SK-N-SH (cell line): ENCODE data around the gene BCAN. TPM values are rescaled to one million over a fixed set of nuclear protein-coding genes. Genes with fewer than 3 reads are reported as not detected.

Experiments
- CTCF ChIA-PET: fragments of 300-600, 350-600 bp; formaldehyde crosslinking; extraction: SDS; loops from one replicate; lab custom pipeline; 2021; lab: Yijun Ruan, JAX
- POLR2A ChIA-PET: fragments of 350-600 bp; sonication (Branson Sonifier 250); formaldehyde crosslinking; extraction: SDS; loops from one replicate; lab custom pipeline; 2020; ENCODE audit warnings: antibody characterized with exemption, inconsistent platforms; lab: Yijun Ruan, JAX
- DNase-seq: peaks from one replicate; pipeline ENCODE4 v3.0.0; 2012
- H2AFZ ChIP-seq: fragments of 200-600 bp; sonication (generic); 2 replicates; pipeline ENCODE4 v1.8.1; 2016; ENCODE audit warnings: antibody characterized with exemption, mild to moderate bottlenecking, low read depth
- H3F3A ChIP-seq: fragments of 200-600 bp; sonication (generic); replicated peaks from 2 replicates; pipeline ENCODE3; 2016; ENCODE audit warnings: antibody characterized with exemption, mild to moderate bottlenecking; ENCODE audit not compliant: insufficient read depth
- H3K27ac ChIP-seq, 2 experiments: fragments of 200-500 bp in 1 of 2; fragments of 200-600 bp in 1 of 2; sonication (Bioruptor generic) in 1 of 2; sonication (generic), shearing (Covaris generic) in 1 of 2; 2 replicates each; pipeline versions ENCODE4 v1.5.1 to v1.6.1; 2014 to 2016; ENCODE audit warnings: low read depth in 2 of 2, inconsistent platforms in 1 of 2, low read length in 1 of 2, mild to moderate bottlenecking in 1 of 2, mixed read lengths in 1 of 2
- H3K27me3 ChIP-seq: fragments of 200-600 bp; sonication (generic), shearing (Covaris generic); 2 replicates; pipeline ENCODE4 v1.6.1; 2016; ENCODE audit warnings: mixed run types; ENCODE audit not compliant: insufficient read depth
- H3K36me3 ChIP-seq, 2 experiments: fragments of 200-500 bp in 1 of 2; fragments of 200-600 bp in 1 of 2; sonication (Bioruptor generic) in 1 of 2; sonication (generic) in 1 of 2; replicated peaks in 1 of 2; 2 replicates each; pipeline versions ENCODE3 to v1.5.1; 2014 to 2016; ENCODE audit warnings: low read length in 1 of 2, mild to moderate bottlenecking in 1 of 2; ENCODE audit not compliant: insufficient read depth in 2 of 2, control insufficient read depth in 1 of 2
- H3K4me1 ChIP-seq, 2 experiments: fragments of 200-500 bp in 1 of 2; fragments of 200-600 bp in 1 of 2; sonication (Bioruptor generic) in 1 of 2; sonication (generic), shearing (Covaris generic) in 1 of 2; 2 replicates each; pipeline versions ENCODE4 v1.5.1 to v1.6.1; 2014 to 2016; ENCODE audit warnings: low read depth in 1 of 2, low read length in 1 of 2, mixed run types in 1 of 2; ENCODE audit not compliant: insufficient read depth in 2 of 2, control insufficient read depth in 1 of 2
- H3K4me2 ChIP-seq: fragments of 200-600 bp; sonication (generic), shearing (Covaris generic); 2 replicates; pipeline ENCODE4 v1.6.1; 2017; ENCODE audit warnings: mixed run types
- H3K4me3 ChIP-seq, 2 experiments: fragments of 200-500 bp in 1 of 2; fragments of 200-600 bp in 1 of 2; sonication (Bioruptor generic) in 1 of 2; sonication (generic), shearing (Covaris generic) in 1 of 2; 2 replicates each; pipeline versions ENCODE4 v1.5.1 to v1.8.1; 2014 to 2016; ENCODE audit warnings: low read depth in 2 of 2, inconsistent platforms in 1 of 2, low read length in 1 of 2, mild to moderate bottlenecking in 1 of 2, mixed read lengths in 1 of 2, moderate library complexity in 1 of 2
- H3K79me2 ChIP-seq: fragments of 200-600 bp; sonication (generic); 2 replicates; pipeline ENCODE4 v1.8.1; 2017; ENCODE audit warnings: mild to moderate bottlenecking; ENCODE audit not compliant: insufficient read depth
- H3K9ac ChIP-seq: fragments of 200-600 bp; sonication (generic); 2 replicates; pipeline ENCODE4 v1.6.1; 2017; ENCODE audit warnings: mixed run types
- H3K9me2 ChIP-seq: fragments of 200-600 bp; sonication (generic); 2 replicates; pipeline ENCODE4 v1.6.1; 2017; ENCODE audit warnings: mixed run types
- H3K9me3 ChIP-seq: fragments of 200-600 bp; sonication (generic); 2 replicates; pipeline ENCODE4 v1.6.1; 2017; ENCODE audit warnings: mixed run types, mild to moderate bottlenecking, moderate library complexity
- H4K20me1 ChIP-seq: fragments of 200-600 bp; sonication (generic); 2 replicates; pipeline ENCODE4 v1.6.1; 2017; ENCODE audit warnings: mild to moderate bottlenecking, mixed run types; ENCODE audit not compliant: insufficient read depth
- CHD2 ChIP-seq: fragments of 150-350 bp; IDR thresholded peaks from 2 replicates; pipeline ENCODE4 v1.6.1; 2018; ENCODE audit warnings: low read length; ENCODE audit not compliant: partially characterized antibody
- GATA2 ChIP-seq: sonication (generic); formaldehyde crosslinking; IDR thresholded peaks from 2 replicates; pipeline ENCODE4 v1.5.0; 2020; ENCODE audit warnings: mild to moderate bottlenecking, missing genetic modification reagents
- NFIC ChIP-seq: IDR thresholded peaks from 2 replicates; pipeline ENCODE4 v1.4.0; 2012; ENCODE audit warnings: borderline replicate concordance
- PBX3 ChIP-seq: IDR thresholded peaks from 2 replicates; pipeline ENCODE4; 2012
- RCOR1 ChIP-seq: fragments of 150-350 bp; IDR thresholded peaks from 2 replicates; pipeline ENCODE4 v1.6.1; 2017; ENCODE audit warnings: antibody characterized with exemption, low read length
- RFX5 ChIP-seq: IDR thresholded peaks from 2 replicates; pipeline ENCODE4 v1.6.1; 2012; ENCODE audit warnings: mild to moderate bottlenecking, improper control_type of control experiment, low read length
- SIN3A ChIP-seq: IDR thresholded peaks from 2 replicates; pipeline ENCODE4 v1.6.1; 2012; ENCODE audit warnings: low read depth, mild to moderate bottlenecking, low read length, moderate library complexity, borderline replicate concordance
- TEAD4 ChIP-seq: IDR thresholded peaks from 2 replicates; pipeline ENCODE4 v1.4.0; 2012; ENCODE audit warnings: mild to moderate bottlenecking, borderline replicate concordance; ENCODE audit not compliant: insufficient read depth
- WGBS: methylation state at CpG from one replicate; pipeline ENCODE4 v1.1.6; 2017; ENCODE audit warnings: low lambda C conversion rate; 5-methylcytosine and 5-hydroxymethylcytosine counted together
- polyA plus RNA-seq, 3 experiments: library from polyadenylated mRNA; depleted of rRNA; stranded (reverse); fragments of >200 nt; gene quantifications; 2 replicates each; pipeline ENCODE4 v1.2.3, GENCODE V29; 2012
- TF ChIP-seq, protein P1 (sequence below): IDR thresholded peaks from 2 replicates; pipeline ENCODE4 v1.6.1; 2012; ENCODE audit warnings: mild to moderate bottlenecking, low read depth, low read length, moderate library complexity

Gene BCAN
- polyA plus RNA-seq, 1 of the 3 experiments (the other 2 are of a cell fraction), result 0.25 TPM

- Histone ChIP-seq H3K4me3 (no peak overlapping the region), H4K20me1 (peaks cover 4% of the 10 kb centered on the region; the same call in 1 of the 2 replicates), H3K9me2 (no peaks in the 10 kb centered on the region), H3K9me3 (no peaks in the 10 kb centered on the region), H3K9ac (no peak overlapping the region), H3K27me3 (no peaks in the 10 kb centered on the region), H3F3A (peaks cover 3% of the 10 kb centered on the region), H3K79me2 (peaks cover 23% of the 10 kb centered on the region), H3K27ac (no peak overlapping the region), H2AFZ (no peak overlapping the region), H3K4me2 (no peak overlapping the region), H3K36me3 (no peaks in the 10 kb centered on the region), H3K4me1 (peaks cover 13 to 25% of the 10 kb centered on the region in 2 experiments; a peak in 3 of 4 replicates)
- ChIA-PET CTCF (interaction anchor here (1.0 to 45.5 kb wide), 6 partner anchors 9 to 117 kb away, joined by 3 to 2702 read pairs (median 210); partner anchors contain the start of genes CRABP2, ISG20L2 and METTL25B), POLR2A (no interaction called here)
- TF ChIP-seq, protein P1, sequence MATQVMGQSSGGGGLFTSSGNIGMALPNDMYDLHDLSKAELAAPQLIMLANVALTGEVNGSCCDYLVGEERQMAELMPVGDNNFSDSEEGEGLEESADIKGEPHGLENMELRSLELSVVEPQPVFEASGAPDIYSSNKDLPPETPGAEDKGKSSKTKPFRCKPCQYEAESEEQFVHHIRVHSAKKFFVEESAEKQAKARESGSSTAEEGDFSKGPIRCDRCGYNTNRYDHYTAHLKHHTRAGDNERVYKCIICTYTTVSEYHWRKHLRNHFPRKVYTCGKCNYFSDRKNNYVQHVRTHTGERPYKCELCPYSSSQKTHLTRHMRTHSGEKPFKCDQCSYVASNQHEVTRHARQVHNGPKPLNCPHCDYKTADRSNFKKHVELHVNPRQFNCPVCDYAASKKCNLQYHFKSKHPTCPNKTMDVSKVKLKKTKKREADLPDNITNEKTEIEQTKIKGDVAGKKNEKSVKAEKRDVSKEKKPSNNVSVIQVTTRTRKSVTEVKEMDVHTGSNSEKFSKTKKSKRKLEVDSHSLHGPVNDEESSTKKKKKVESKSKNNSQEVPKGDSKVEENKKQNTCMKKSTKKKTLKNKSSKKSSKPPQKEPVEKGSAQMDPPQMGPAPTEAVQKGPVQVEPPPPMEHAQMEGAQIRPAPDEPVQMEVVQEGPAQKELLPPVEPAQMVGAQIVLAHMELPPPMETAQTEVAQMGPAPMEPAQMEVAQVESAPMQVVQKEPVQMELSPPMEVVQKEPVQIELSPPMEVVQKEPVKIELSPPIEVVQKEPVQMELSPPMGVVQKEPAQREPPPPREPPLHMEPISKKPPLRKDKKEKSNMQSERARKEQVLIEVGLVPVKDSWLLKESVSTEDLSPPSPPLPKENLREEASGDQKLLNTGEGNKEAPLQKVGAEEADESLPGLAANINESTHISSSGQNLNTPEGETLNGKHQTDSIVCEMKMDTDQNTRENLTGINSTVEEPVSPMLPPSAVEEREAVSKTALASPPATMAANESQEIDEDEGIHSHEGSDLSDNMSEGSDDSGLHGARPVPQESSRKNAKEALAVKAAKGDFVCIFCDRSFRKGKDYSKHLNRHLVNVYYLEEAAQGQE, result peak; percentile 84
- TF ChIP-seq NFIC (no peak), GATA2 (no peak)
- DNase-seq, result no peak
- 50% methylated on average over 2 of the region's 2 CpGs for WGBS
Measured at GRCh38 chr1:156680056-156680455, 38.1 kb downstream of the BCAN start.

DNA sequence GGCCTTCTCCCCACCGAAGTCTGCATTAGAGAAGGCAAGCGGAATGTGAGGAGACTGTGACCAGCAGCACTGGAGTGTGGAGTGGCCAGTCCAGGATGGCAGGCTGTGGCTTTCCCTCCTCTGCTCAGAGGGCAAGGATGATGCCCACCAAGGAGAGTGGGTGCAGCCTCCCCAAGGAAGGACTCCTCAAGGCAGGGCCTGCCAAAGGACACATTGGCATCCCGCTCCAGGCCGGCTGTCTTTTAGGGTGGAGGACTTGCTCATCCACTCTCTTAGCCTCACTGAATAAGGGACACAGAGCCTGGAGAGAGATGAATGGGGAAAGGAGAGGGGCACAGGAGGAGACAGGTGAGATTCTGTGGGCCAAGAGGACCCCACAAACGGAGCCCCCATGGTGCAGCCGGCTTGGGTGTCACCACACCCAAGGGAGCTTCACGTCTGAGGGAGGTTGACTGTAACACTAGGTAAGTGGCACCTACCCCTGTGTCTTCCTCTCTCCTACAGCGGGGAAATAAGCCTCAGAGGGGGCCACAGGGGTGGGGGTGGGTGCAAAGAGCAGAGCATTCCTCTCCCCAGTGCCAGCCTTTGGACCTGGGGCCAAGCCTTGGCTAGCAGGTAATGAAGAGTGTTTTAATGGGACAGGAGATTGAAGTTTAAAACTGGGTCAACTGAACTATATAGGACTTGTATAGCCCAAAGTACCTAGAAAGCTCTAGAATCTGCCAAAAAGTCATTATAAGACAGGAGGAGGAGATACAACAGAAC lies 39.5 kb downstream of the BCAN start:
- no peak overlapping the region for H2AFZ ChIP-seq
- H3K79me2 ChIP-seq, result peaks cover 12% of the 10 kb centered on the region
- no peaks in the 10 kb centered on the region for H3K9me3 ChIP-seq
- POLR2A ChIA-PET, result no interaction called here
- WGBS, result 72% methylated on average over 8 of the region's 8 CpGs
- H3K27me3 ChIP-seq, result no peaks in the 10 kb centered on the region
- TF ChIP-seq RFX5 (no peak), SIN3A (no peak), PBX3 (no peak), RCOR1 (no peak), TEAD4 (no peak), CHD2 (no peak)
- no peaks in the 10 kb centered on the region for H3K9me2 ChIP-seq
- H3K9ac ChIP-seq, result no peak overlapping the region
- H4K20me1 ChIP-seq, result no peaks in the 10 kb centered on the region
- H3F3A ChIP-seq, result no peaks in the 10 kb centered on the region
- no peak overlapping the region for H3K4me2 ChIP-seq
- no peaks in the 10 kb centered on the region for H3K36me3 ChIP-seq
- H3K4me3 ChIP-seq, result no peak overlapping the region
- H3K4me1 ChIP-seq, result peaks cover 0 to 11% of the 10 kb centered on the region in 2 experiments; a peak in 2 of 4 replicates
- H3K27ac ChIP-seq, result no peak overlapping the region
- DNase-seq, result no peak
- CTCF ChIA-PET, result interaction anchor here (0.9 to 45.5 kb wide), 11 partner anchors 8 to 209 kb away, joined by 3 to 2702 read pairs (median 5); partner anchors contain the start of genes BCAN, CRABP2, ISG20L2 and METTL25B
